Breast epithelium (tissue), 4 donors: ENCODE data around the gene CDK19. TPM values are rescaled to one million over a fixed set of nuclear protein-coding genes. Genes with fewer than 3 reads are reported as not detected.

ENCODE experiments used
- DNase-seq, 2 donors: peaks; one replicate each; pipeline ENCODE4 v3.0.0-alpha.2; 2019; ENCODE audit warnings: low spot score in 2 of 2
- H3K27ac ChIP-seq, 2 donors: fragments of 200-600 bp; sonication (generic) in 1 of 2; one replicate each; pipeline ENCODE4 v1.5.1; 2016 to 2019; ENCODE audit warnings: mild to moderate bottlenecking in 1 of 2
- H3K27me3 ChIP-seq, 2 donors: fragments of 200-600 bp; sonication (generic) in 1 of 2; one replicate each; pipeline versions ENCODE4 v1.5.1 to v1.6.0; 2017 to 2019; ENCODE audit warnings: control low read depth in 1 of 2, mild to moderate bottlenecking in 1 of 2
- H3K36me3 ChIP-seq: fragments of 200-600 bp; one replicate; pipeline ENCODE4 v1.5.1; 2019
- H3K4me1 ChIP-seq, 2 donors: fragments of 200-600 bp; sonication (generic); one replicate each; pipeline ENCODE4 v1.5.1; 2016 to 2019; ENCODE audit warnings: control low read depth in 1 of 2
- H3K4me3 ChIP-seq, 3 donors: fragments of 200-600 bp; sonication (generic); 1 replicate in 2 of 3; 2 replicates in 1 of 3; pipeline ENCODE4 v1.5.1; 2016 to 2019; ENCODE audit warnings: mild to moderate bottlenecking in 3 of 3, moderate library complexity in 2 of 3
- H3K9me3 ChIP-seq, 2 donors: fragments of 200-600 bp; sonication (generic) in 1 of 2; one replicate each; pipeline ENCODE4 v1.5.1; 2016 to 2019; ENCODE audit warnings: control low read depth in 1 of 2
- CTCF ChIP-seq, 3 donors: fragments of 450-650 bp; IDR thresholded peaks; one replicate each; pipeline ENCODE4 v1.5.1; 2016 to 2017; ENCODE audit warnings: antibody characterized with exemption in 3 of 3, mild to moderate bottlenecking in 3 of 3, moderate library complexity in 3 of 3
- POLR2A ChIP-seq: fragments of 450-650 bp; IDR thresholded peaks from one replicate; pipeline ENCODE4 v1.6.1; 2016; ENCODE audit warnings: antibody characterized with exemption, mild to moderate bottlenecking, moderate library complexity
- POLR2AphosphoS5 ChIP-seq, 3 donors: sonication (generic); formaldehyde crosslinking; IDR thresholded peaks; one replicate each; pipeline ENCODE4 v1.6.1; 2017; ENCODE audit warnings: antibody characterized with exemption in 3 of 3
- intact Hi-C: fragments of 100-400 bp; cut with DNase I; formaldehyde crosslinking; loops from one replicate; pipeline ENCODE4 v1.15.1; 2023; ENCODE audit warnings: low total_unique reads
- total RNA-seq, 3 donors: library from RNA; depleted of rRNA; stranded (reverse); fragments of >200 nt; gene quantifications; one replicate each; pipeline ENCODE4 v1.1.0, GENCODE V29; 2016

The CDK19 gene
- total RNA-seq, 3 donors from 2014 or later = 14.1 to 17.9 (median 17.9) TPM

- TF ChIP-seq CTCF (IDR thresholded peaks at IDR 0.05) = no peak
- no peak for TF ChIP-seq POLR2A
- no peak for TF ChIP-seq POLR2AphosphoS5 (IDR thresholded peaks at IDR 0.05)
- intact Hi-C loops = no loop called here
- H3K27ac ChIP-seq = no peak overlapping the region
These were observed 7.0 kb upstream of the CDK19 start for GRCh38 chr6:110822249-110822648.

GRCh38 chr6:110816677-110817076 is 1.4 kb upstream of the CDK19 start:
- Histone ChIP-seq H3K9me3 (no peaks in the 10 kb centered on the region), H3K4me3 (no peak overlapping the region), H3K27me3 (no peaks in the 10 kb centered on the region), H3K36me3 (no peaks in the 10 kb centered on the region), H3K4me1 (peaks cover 0 to under 1% of the 10 kb centered on the region in 2 donors), H3K27ac (peak overlapping the region in 1 of 2 donors; percentile 92)
- TF ChIP-seq CTCF (IDR thresholded peaks at IDR 0.05) (no peak), POLR2A (no peak), POLR2AphosphoS5 (IDR thresholded peaks at IDR 0.05) (no peak)
- intact Hi-C loops = loop anchor here (5.0 kb wide), 1 partner anchor 61 kb away; no protein-coding TSS in a partner anchor
- no peak for DNase-seq

More at GRCh38 chr6:110822249-110822648, 7.0 kb upstream of the CDK19 start:
- Histone ChIP-seq H3K4me3 (no peak overlapping the region), H3K27me3 (no peaks in the 10 kb centered on the region), H3K4me1 (peaks cover 0 to 5% of the 10 kb centered on the region in 2 donors), H3K9me3 (no peaks in the 10 kb centered on the region), H3K36me3 (no peaks in the 10 kb centered on the region)
- no peak for DNase-seq

- DNase-seq = no peak
- intact Hi-C loops = loop anchor here (5.0 kb wide), 1 partner anchor 62 kb away; no protein-coding TSS in a partner anchor
- TF ChIP-seq POLR2AphosphoS5 (IDR thresholded peaks at IDR 0.05) (no peak), CTCF (IDR thresholded peaks at IDR 0.05) (no peak), POLR2A (no peak)
- Histone ChIP-seq H3K9me3 (no peaks in the 10 kb centered on the region), H3K27me3 (no peaks in the 10 kb centered on the region), H3K27ac (peak overlapping the region; percentile 92 to 99), H3K4me1 (no peaks in the 10 kb centered on the region), H3K36me3 (no peaks in the 10 kb centered on the region), H3K4me3 (peak overlapping the region; percentile 86 to 88 (median 86))
These were observed 256 bp downstream of the CDK19 start for GRCh38 chr6:110815015-110815410.

- H3K9me3 ChIP-seq = no peaks in the 10 kb centered on the region
- peak overlapping the region; percentile 86 to 88 (median 86) for H3K4me3 ChIP-seq
- intact Hi-C loops = loop anchor here (5.0 kb wide), 1 partner anchor 63 kb away; no protein-coding TSS in a partner anchor
- H3K27ac ChIP-seq = peak overlapping the region; percentile 92 to 99
- TF ChIP-seq POLR2AphosphoS5 (IDR thresholded peaks at IDR 0.05) (peak in 1 of 3 donors; percentile 52), POLR2A (no peak), CTCF (IDR thresholded peaks at IDR 0.05) (no peak)
- peak; percentile 24 to 53 for DNase-seq
- H3K36me3 ChIP-seq = no peaks in the 10 kb centered on the region
- H3K27me3 ChIP-seq = no peaks in the 10 kb centered on the region
- H3K4me1 ChIP-seq = no peaks in the 10 kb centered on the region
These were observed 911 bp downstream of the CDK19 start for GRCh38 chr6:110814102-110815014.
